Esophagus muscularis mucosa (tissue), 4 donors: ENCODE data around the gene OR52E4. TPM values are rescaled to one million over a fixed set of nuclear protein-coding genes. Genes with fewer than 3 reads are reported as not detected.

Experiments used
- DNase-seq: peaks from one replicate; pipeline ENCODE4 v3.0.0-alpha.2; 2017; ENCODE audit errors: extremely low spot score
- H3K27ac ChIP-seq, 4 donors: fragments of 200-600 bp; sonication (generic); replicated peaks in 1 of 4; 1 replicate in 3 of 4; 2 replicates in 1 of 4; pipeline ENCODE4 v1.5.1; 2016 to 2019; ENCODE audit warnings: mild to moderate bottlenecking in 1 of 4
- H3K27me3 ChIP-seq, 4 donors: fragments of 200-600 bp; sonication (generic); one replicate each; pipeline versions ENCODE4 v1.5.1 to v1.6.0; 2016 to 2019
- H3K36me3 ChIP-seq, 4 donors: fragments of 200-600 bp; sonication (generic); one replicate each; pipeline ENCODE4 v1.5.1; 2016 to 2019
- H3K4me1 ChIP-seq, 4 donors: fragments of 200-600 bp; sonication (generic); one replicate each; pipeline ENCODE4 v1.5.1; 2016 to 2019
- H3K4me3 ChIP-seq, 4 donors: fragments of 200-600 bp; sonication (generic); 1 replicate in 2 of 4; 2 replicates in 2 of 4; pipeline ENCODE4 v1.5.1; 2016 to 2019; ENCODE audit warnings: mild to moderate bottlenecking in 4 of 4, moderate library complexity in 1 of 4
- H3K9me3 ChIP-seq, 4 donors: fragments of 200-600 bp; sonication (generic); 1 replicate in 3 of 4; 2 replicates in 1 of 4; pipeline ENCODE4 v1.5.1; 2016 to 2019
- CTCF ChIP-seq, 3 experiments: fragments of 200-600 bp in 2 of 3; fragments of 450-650 bp in 1 of 3; sonication (generic) in 2 of 3; IDR thresholded peaks; one replicate each; pipeline ENCODE4 v1.5.1; 2017 to 2019; ENCODE audit warnings: antibody characterized with exemption in 3 of 3, mild to moderate bottlenecking in 2 of 3, moderate library complexity in 1 of 3
- EP300 ChIP-seq: sonication (generic); formaldehyde crosslinking; IDR thresholded peaks from one replicate; pipeline ENCODE4 v1.6.1; 2017; ENCODE audit warnings: antibody characterized with exemption
- POLR2A ChIP-seq: fragments of 450-650 bp; IDR thresholded peaks from one replicate; pipeline ENCODE4 v1.6.1; 2017; ENCODE audit warnings: antibody characterized with exemption, moderate library complexity, mild to moderate bottlenecking, low read depth
- POLR2AphosphoS5 ChIP-seq, 2 donors: sonication (generic); formaldehyde crosslinking; IDR thresholded peaks; one replicate each; pipeline ENCODE4 v1.6.1; 2017; ENCODE audit warnings: antibody characterized with exemption in 2 of 2
- WGBS: methylation state at CpG from one replicate; pipeline ENCODE4 v1.1.5; 2018; 5-methylcytosine and 5-hydroxymethylcytosine counted together
- intact Hi-C: fragments of 100-400 bp; cut with DNase I; formaldehyde crosslinking; loops from one replicate; pipeline ENCODE4 v1.15.1; 2023
- total RNA-seq, 4 donors: library from RNA; depleted of rRNA; stranded (reverse); fragments of >200 nt; gene quantifications; one replicate each; pipeline versions ENCODE4 v1.1.0 to v1.2.1, GENCODE V29; 2016

The OR52E4 gene
- total RNA-seq, 4 donors from 2014 or later, result not detected

- Histone ChIP-seq H3K4me1 (no peaks in the 10 kb centered on the region), H3K9me3 (peaks cover 0 to 24% (median 2%) of the 10 kb centered on the region in 4 donors), H3K4me3 (no peak overlapping the region), H3K27me3 (no peaks in the 10 kb centered on the region), H3K36me3 (no peaks in the 10 kb centered on the region), H3K27ac (no peak overlapping the region)
- DNase-seq, result no peak
- TF ChIP-seq EP300 (no peak), POLR2AphosphoS5 (IDR thresholded peaks at IDR 0.05) (no peak), CTCF (IDR thresholded peaks at IDR 0.05) (no peak), POLR2A (no peak)
- intact Hi-C loops, result no loop called here
Observed at GRCh38 chr11:5923794-5924193, 43.4 kb downstream of the OR52E4 start.

- TF ChIP-seq POLR2AphosphoS5 (IDR thresholded peaks at IDR 0.05), result no peak
- no peak for TF ChIP-seq EP300
- no peak for TF ChIP-seq POLR2A
- no peak for TF ChIP-seq CTCF (IDR thresholded peaks at IDR 0.05)
- H3K9me3 ChIP-seq, result peaks cover 0 to 20% (median 2%) of the 10 kb centered on the region in 4 donors
- DNase-seq, result no peak
- no peak overlapping the region for H3K4me3 ChIP-seq
- intact Hi-C loops, result no loop called here
- no peaks in the 10 kb centered on the region for H3K4me1 ChIP-seq
- WGBS, result 95% methylated on average over 17 of the region's 17 CpGs
- H3K27ac ChIP-seq, result no peak overlapping the region
- no peaks in the 10 kb centered on the region for H3K27me3 ChIP-seq
- no peaks in the 10 kb centered on the region for H3K36me3 ChIP-seq
Observed at GRCh38 chr11:5928271-5928670, 47.8 kb downstream of the OR52E4 start.

- intact Hi-C loops, result no loop called here
- WGBS, result 89% methylated on average over 15 of the region's 15 CpGs
Observed at GRCh38 chr11:5928811-5929210, 48.4 kb downstream of the OR52E4 start.

GRCh38 chr11:5929571-5930368 is 49.3 kb downstream of the OR52E4 start:
- peaks cover 0 to 11% (median 0%) of the 10 kb centered on the region in 4 donors for H3K9me3 ChIP-seq
- intact Hi-C loops, result no loop called here
- H3K27me3 ChIP-seq, result no peaks in the 10 kb centered on the region
- no peak overlapping the region for H3K4me3 ChIP-seq
- H3K36me3 ChIP-seq, result no peaks in the 10 kb centered on the region
- TF ChIP-seq POLR2AphosphoS5 (IDR thresholded peaks at IDR 0.05), result no peak
- TF ChIP-seq POLR2A, result no peak
- TF ChIP-seq EP300, result no peak
- no peak for TF ChIP-seq CTCF (IDR thresholded peaks at IDR 0.05)
- WGBS, result 93% methylated on average over 31 of the region's 31 CpGs
- H3K4me1 ChIP-seq, result no peaks in the 10 kb centered on the region
- no peak for DNase-seq
- no peak overlapping the region for H3K27ac ChIP-seq

More at GRCh38 chr11:5928811-5929210, 48.4 kb downstream of the OR52E4 start:
- Histone ChIP-seq H3K36me3 (no peaks in the 10 kb centered on the region), H3K4me1 (no peaks in the 10 kb centered on the region), H3K27me3 (no peaks in the 10 kb centered on the region), H3K27ac (no peak overlapping the region), H3K9me3 (peaks cover 0 to 15% (median 2%) of the 10 kb centered on the region in 4 donors), H3K4me3 (no peak overlapping the region)
- TF ChIP-seq POLR2A, result no peak
- peak; percentile 87 for DNase-seq

- Histone ChIP-seq H3K4me3 (no peak overlapping the region), H3K4me1 (no peaks in the 10 kb centered on the region), H3K27ac (no peak overlapping the region), H3K9me3 (peaks cover 0 to 11% (median 0%) of the 10 kb centered on the region in 4 donors), H3K36me3 (no peaks in the 10 kb centered on the region), H3K27me3 (no peaks in the 10 kb centered on the region)
- DNase-seq, result no peak
- WGBS, result 88% methylated on average over 11 of the region's 19 CpGs
- intact Hi-C loops, result no loop called here
- TF ChIP-seq EP300 (no peak), CTCF (IDR thresholded peaks at IDR 0.05) (no peak), POLR2A (no peak), POLR2AphosphoS5 (IDR thresholded peaks at IDR 0.05) (no peak)
Observed at GRCh38 chr11:5930614-5931013, 50.2 kb downstream of the OR52E4 start.
